ENCODE data around the gene LRRN3. TPM values are rescaled to one million over a fixed set of nuclear protein-coding genes. Genes with fewer than 3 reads are reported as not detected.

The LRRN3 gene
- total RNA-seq, 1 donor from 2014 or later, result 0.13 TPM

- DNase-seq (ENCODE audit: low read depth in 2 of 2), result no peak
Measured at GRCh38 chr7:111077001-111077400, 13.9 kb upstream of the LRRN3 start.

- DNase-seq (ENCODE audit: low read depth in 2 of 2), result no peak
Measured at GRCh38 chr7:111080495-111081105, 10.3 kb upstream of the LRRN3 start.

- DNase-seq (ENCODE audit: low read depth in 2 of 2), result no peak
Measured at GRCh38 chr7:111081546-111082267, 9.2 kb upstream of the LRRN3 start.

GRCh38 chr7:111082351-111082750 lies 8.6 kb upstream of the LRRN3 start:
- DNase-seq (ENCODE audit: low read depth in 2 of 2), result no peak

GRCh38 chr7:111083413-111083812 lies 7.5 kb upstream of the LRRN3 start:
- DNase-seq (ENCODE audit: low read depth in 2 of 2), result peak in 1 of 2 donors; percentile 64

- DNase-seq (ENCODE audit: low read depth in 2 of 2), result no peak
Measured at GRCh38 chr7:111085356-111085755, 5.6 kb upstream of the LRRN3 start.

GRCh38 chr7:111086532-111086931 lies 4.4 kb upstream of the LRRN3 start:
- peak in 1 of 2 donors; percentile 1 for DNase-seq (ENCODE audit: low read depth in 2 of 2)

- no peak for DNase-seq (ENCODE audit: low read depth in 2 of 2)
Measured at GRCh38 chr7:111088328-111088727, 2.6 kb upstream of the LRRN3 start.

GRCh38 chr7:111089822-111090426 lies 1.0 kb upstream of the LRRN3 start:
- DNase-seq (ENCODE audit: low read depth in 2 of 2), result peak; percentile 46 to 53

GRCh38 chr7:111091593-111092358 lies 849 bp downstream of the LRRN3 start:
- DNase-seq (ENCODE audit: low read depth in 2 of 2), result peak in 1 of 2 donors; percentile 37

- DNase-seq (ENCODE audit: low read depth in 2 of 2), result no peak
Measured at GRCh38 chr7:111092406-111093236, 1.7 kb downstream of the LRRN3 start.

GRCh38 chr7:111093496-111093895 lies 2.6 kb downstream of the LRRN3 start:
- no peak for DNase-seq (ENCODE audit: low read depth in 2 of 2)

GRCh38 chr7:111094419-111094818 lies 3.5 kb downstream of the LRRN3 start:
- DNase-seq (ENCODE audit: low read depth in 2 of 2), result no peak

- no peak for DNase-seq (ENCODE audit: low read depth in 2 of 2)
Measured at GRCh38 chr7:111096997-111097396, 6.1 kb downstream of the LRRN3 start.

GRCh38 chr7:111098011-111098925 lies 7.3 kb downstream of the LRRN3 start:
- peak in 1 of 2 donors; percentile 39 for DNase-seq (ENCODE audit: low read depth in 2 of 2)

- no peak for DNase-seq (ENCODE audit: low read depth in 2 of 2)
Measured at GRCh38 chr7:111098926-111099250, 8.0 kb downstream of the LRRN3 start.

GRCh38 chr7:111101856-111102646 lies 11.1 kb downstream of the LRRN3 start:
- DNase-seq (ENCODE audit: low read depth in 2 of 2), result no peak

GRCh38 chr7:111103136-111103535 lies 12.2 kb downstream of the LRRN3 start:
- DNase-seq (ENCODE audit: low read depth in 2 of 2), result no peak

GRCh38 chr7:111103678-111104274 lies 12.8 kb downstream of the LRRN3 start:
- DNase-seq (ENCODE audit: low read depth in 2 of 2), result no peak
